AG09319 (cell line): ENCODE data around the gene SLC13A5.

Experiments used
- DNase-seq: peaks from one replicate; pipeline ENCODE4 v3.0.0-alpha.2; 2010; ENCODE audit warnings: low read depth; ENCODE audit errors: extremely low read depth
- CTCF ChIP-seq: IDR thresholded peaks from 2 replicates; pipeline ENCODE4 v1.5.1; 2011; ENCODE audit warnings: low read depth, mild to moderate bottlenecking, inconsistent platforms, low read length, moderate library complexity

Gene SLC13A5

GRCh38 chr17:6713130-6713917, at the start of gene SLC13A5:
TSS of gene SLC13A5 (minus strand) at chr17:6713369. CDS start at chr17:6713333, 36 bp downstream.
- DNase-seq = no peak
- peak; percentile 16; the same call in 1 of the 2 replicates for TF ChIP-seq CTCF

- DNase-seq = no peak
- no peak for TF ChIP-seq CTCF
Measured at GRCh38 chr17:6761779-6762178, 48.6 kb upstream of the SLC13A5 start.

- TF ChIP-seq CTCF = no peak
- DNase-seq = no peak
Measured at GRCh38 chr17:6757747-6758146, 44.6 kb upstream of the SLC13A5 start.

- no peak for DNase-seq
- no peak for TF ChIP-seq CTCF
Measured at GRCh38 chr17:6756425-6757031, 43.4 kb upstream of the SLC13A5 start.

- peak; percentile 34 for DNase-seq
- no peak for TF ChIP-seq CTCF
Measured at GRCh38 chr17:6755731-6756184, 42.6 kb upstream of the SLC13A5 start, which contains the start of gene XAF1. TSS of gene XAF1 (plus strand) at chr17:6756046. CDS start at chr17:6756079, 33 bp downstream.

GRCh38 chr17:6755281-6755680, 42.1 kb upstream of the SLC13A5 start:
- TF ChIP-seq CTCF = no peak
- peak; percentile 31 for DNase-seq

GRCh38 chr17:6753546-6753945, 40.4 kb upstream of the SLC13A5 start:
- DNase-seq = no peak
- no peak for TF ChIP-seq CTCF
